ENCODE data around the gene ALDH16A1. TPM values are rescaled to one million over a fixed set of nuclear protein-coding genes. Genes with fewer than 3 reads are reported as not detected.

The ALDH16A1 gene
- total RNA-seq, 2 donors from 2014 or later: 29.0 to 65.2 TPM

GRCh38 chr19:49428547-49429451 lies 24.2 kb upstream of the ALDH16A1 start:
- Mint-ChIP-seq H3K27me3 (peaks cover 62 to 85% of the 10 kb centered on the region in 2 donors), H3K9me3 (no peaks in the 10 kb centered on the region), H3K27ac (no peak overlapping the region), H3K4me1 (ENCODE audit: low read depth in 2 of 2) (peaks cover 36 to 38% of the 10 kb centered on the region in 2 donors), H3K4me3 (no peak overlapping the region), H3K36me3 (peaks cover 15% of the 10 kb centered on the region)
- ATAC-seq (no peak), DNase-seq (ENCODE audit: low spot score) (no peak)

- H3K4me1 Mint-ChIP-seq (ENCODE audit: low read depth in 2 of 2): peaks cover 33 to 34% of the 10 kb centered on the region in 2 donors
- H3K9me3 Mint-ChIP-seq: no peaks in the 10 kb centered on the region
- no peak for DNase-seq (ENCODE audit: low spot score)
- ATAC-seq: no peak
- H3K4me3 Mint-ChIP-seq: no peak overlapping the region
- H3K27ac Mint-ChIP-seq: no peak overlapping the region
- H3K27me3 Mint-ChIP-seq: peaks cover 59 to 81% of the 10 kb centered on the region in 2 donors
- H3K36me3 Mint-ChIP-seq: peaks cover 15% of the 10 kb centered on the region
Observed at GRCh38 chr19:49430172-49430677, 22.8 kb upstream of the ALDH16A1 start.

GRCh38 chr19:49430678-49431329 lies 22.2 kb upstream of the ALDH16A1 start:
- H3K36me3 Mint-ChIP-seq: peaks cover 15% of the 10 kb centered on the region
- ATAC-seq: no peak

GRCh38 chr19:49431330-49431749 lies 21.7 kb upstream of the ALDH16A1 start:
- peaks cover 14% of the 10 kb centered on the region for H3K36me3 Mint-ChIP-seq
- H3K9me3 Mint-ChIP-seq: no peaks in the 10 kb centered on the region
- peaks cover 58 to 81% of the 10 kb centered on the region in 2 donors for H3K27me3 Mint-ChIP-seq
- no peak for DNase-seq (ENCODE audit: low spot score)
- no peak overlapping the region for H3K4me3 Mint-ChIP-seq
- ATAC-seq: no peak
- peaks cover 35 to 40% of the 10 kb centered on the region in 2 donors for H3K4me1 Mint-ChIP-seq (ENCODE audit: low read depth in 2 of 2)
- H3K27ac Mint-ChIP-seq: no peak overlapping the region

More at GRCh38 chr19:49430678-49431329, 22.2 kb upstream of the ALDH16A1 start:
- no peak for DNase-seq (ENCODE audit: low spot score)
- Mint-ChIP-seq H3K27ac (no peak overlapping the region), H3K9me3 (no peaks in the 10 kb centered on the region), H3K27me3 (peaks cover 58 to 81% of the 10 kb centered on the region in 2 donors), H3K4me3 (no peak overlapping the region), H3K4me1 (ENCODE audit: low read depth in 2 of 2) (peaks cover 33 to 37% of the 10 kb centered on the region in 2 donors)

GRCh38 chr19:49432141-49433073 lies 20.6 kb upstream of the ALDH16A1 start:
- H3K36me3 Mint-ChIP-seq: peaks cover 5% of the 10 kb centered on the region
- DNase-seq (ENCODE audit: low spot score) (no peak), ATAC-seq (peak; percentile 49 to 65)
- H3K27ac Mint-ChIP-seq: no peak overlapping the region
- no peaks in the 10 kb centered on the region for H3K9me3 Mint-ChIP-seq
- no peak overlapping the region for H3K4me3 Mint-ChIP-seq
- peaks cover 25 to 36% of the 10 kb centered on the region in 2 donors for H3K4me1 Mint-ChIP-seq (ENCODE audit: low read depth in 2 of 2)
- peaks cover 53 to 81% of the 10 kb centered on the region in 2 donors for H3K27me3 Mint-ChIP-seq

- Mint-ChIP-seq H3K4me3 (no peak overlapping the region), H3K4me1 (ENCODE audit: low read depth in 2 of 2) (peaks cover 19 to 28% of the 10 kb centered on the region in 2 donors), H3K36me3 (peaks cover 5% of the 10 kb centered on the region), H3K27ac (no peak overlapping the region), H3K9me3 (no peaks in the 10 kb centered on the region), H3K27me3 (peaks cover 58 to 82% of the 10 kb centered on the region in 2 donors)
- no peak for DNase-seq (ENCODE audit: low spot score)
- no peak for ATAC-seq
Observed at GRCh38 chr19:49433240-49433901, 19.7 kb upstream of the ALDH16A1 start.

GRCh38 chr19:49434907-49435583 lies 18.0 kb upstream of the ALDH16A1 start:
- peaks cover 12 to 24% of the 10 kb centered on the region in 2 donors for H3K4me1 Mint-ChIP-seq (ENCODE audit: low read depth in 2 of 2)
- no peak overlapping the region for H3K27ac Mint-ChIP-seq
- ATAC-seq: no peak
- no peaks in the 10 kb centered on the region for H3K9me3 Mint-ChIP-seq
- H3K27me3 Mint-ChIP-seq: peaks cover 64 to 83% of the 10 kb centered on the region in 2 donors
- DNase-seq (ENCODE audit: low spot score): no peak
- H3K36me3 Mint-ChIP-seq: peaks cover under 1% of the 10 kb centered on the region
- H3K4me3 Mint-ChIP-seq: no peak overlapping the region

- H3K4me3 Mint-ChIP-seq: no peak overlapping the region
- peaks cover 14 to 25% of the 10 kb centered on the region in 2 donors for H3K4me1 Mint-ChIP-seq (ENCODE audit: low read depth in 2 of 2)
- H3K36me3 Mint-ChIP-seq: peaks cover 3% of the 10 kb centered on the region
- no peak overlapping the region for H3K27ac Mint-ChIP-seq
- H3K27me3 Mint-ChIP-seq: peaks cover 64 to 83% of the 10 kb centered on the region in 2 donors
- DNase-seq (ENCODE audit: low spot score) (no peak), ATAC-seq (no peak)
- no peaks in the 10 kb centered on the region for H3K9me3 Mint-ChIP-seq
Observed at GRCh38 chr19:49435670-49436069, 17.4 kb upstream of the ALDH16A1 start.

- no peak overlapping the region for H3K4me3 Mint-ChIP-seq
- ATAC-seq: peak; percentile 39 to 59
- peaks cover 66 to 88% of the 10 kb centered on the region in 2 donors for H3K27me3 Mint-ChIP-seq
Observed at GRCh38 chr19:49436381-49437017, 16.5 kb upstream of the ALDH16A1 start.

GRCh38 chr19:49437231-49437630 lies 15.8 kb upstream of the ALDH16A1 start:
- no peak for DNase-seq (ENCODE audit: low spot score)
- no peak overlapping the region for H3K4me3 Mint-ChIP-seq
- H3K4me1 Mint-ChIP-seq (ENCODE audit: low read depth in 2 of 2): peaks cover 24 to 31% of the 10 kb centered on the region in 2 donors
- H3K27me3 Mint-ChIP-seq: peaks cover 70 to 89% of the 10 kb centered on the region in 2 donors
- no peak for ATAC-seq
- peaks cover 12% of the 10 kb centered on the region for H3K36me3 Mint-ChIP-seq
- H3K27ac Mint-ChIP-seq: no peak overlapping the region
- H3K9me3 Mint-ChIP-seq: no peaks in the 10 kb centered on the region

More at GRCh38 chr19:49436381-49437017, 16.5 kb upstream of the ALDH16A1 start:
- Mint-ChIP-seq H3K27ac (no peak overlapping the region), H3K4me1 (ENCODE audit: low read depth in 2 of 2) (peaks cover 19 to 28% of the 10 kb centered on the region in 2 donors), H3K9me3 (no peaks in the 10 kb centered on the region), H3K36me3 (peaks cover 6% of the 10 kb centered on the region)
- DNase-seq (ENCODE audit: low spot score): no peak

- Mint-ChIP-seq H3K27ac (no peak overlapping the region), H3K4me1 (ENCODE audit: low read depth in 2 of 2) (peaks cover 28 to 35% of the 10 kb centered on the region in 2 donors), H3K27me3 (peaks cover 70 to 90% of the 10 kb centered on the region in 2 donors), H3K9me3 (no peaks in the 10 kb centered on the region), H3K36me3 (peaks cover 12% of the 10 kb centered on the region), H3K4me3 (no peak overlapping the region)
- DNase-seq (ENCODE audit: low spot score): no peak
- ATAC-seq: no peak
Observed at GRCh38 chr19:49438261-49438660, 14.8 kb upstream of the ALDH16A1 start.

- peaks cover 35 to 40% of the 10 kb centered on the region in 2 donors for H3K4me1 Mint-ChIP-seq (ENCODE audit: low read depth in 2 of 2)
- H3K27ac Mint-ChIP-seq: no peak overlapping the region
- no peak for DNase-seq (ENCODE audit: low spot score)
- peaks cover 65 to 80% of the 10 kb centered on the region in 2 donors for H3K27me3 Mint-ChIP-seq
- H3K9me3 Mint-ChIP-seq: no peaks in the 10 kb centered on the region
- ATAC-seq: no peak
- H3K4me3 Mint-ChIP-seq: no peak overlapping the region
- peaks cover 12% of the 10 kb centered on the region for H3K36me3 Mint-ChIP-seq
Observed at GRCh38 chr19:49439836-49440235, 13.2 kb upstream of the ALDH16A1 start.

Data from natural killer cell treated with Interleukin-12 subunit alpha and Interleukin-12 subunit beta and Interleukin-15 and Interleukin-18, amount 100 ng/mL, for 72 hours (primary cell).